MCF 10A (cell line): ENCODE data around the gene PLEKHJ1. TPM values are rescaled to one million over a fixed set of nuclear protein-coding genes. Genes with fewer than 3 reads are reported as not detected.

Experiments used
- BruUV-seq: library from RNA; stranded (reverse); fragments of 400-500 nt; replicated peaks from 2 replicates; lab custom pipeline; 2021; lab: Mats Ljungman, UMichigan
- CTCF ChIA-PET: fragments of 300-600 bp; sonication (Branson Sonifier 250); formaldehyde crosslinking; extraction: SDS; loops from one replicate; lab custom pipeline; 2021; ENCODE audit warnings: antibody characterized with exemption, inconsistent platforms; lab: Yijun Ruan, JAX
- POLR2A ChIA-PET: fragments of 300-600, 350-650 bp; sonication (Branson Sonifier 250); formaldehyde crosslinking; extraction: SDS; loops from one replicate; lab custom pipeline; 2020; ENCODE audit warnings: antibody characterized with exemption, inconsistent platforms; lab: Yijun Ruan, JAX
- DNase-seq: peaks from one replicate; pipeline ENCODE4 v3.0.0-alpha.2; 2018; ENCODE audit not compliant: unreplicated experiment
- H3K27ac Mint-ChIP-seq: one replicate; pipeline ENCODE4 v1.8.0; 2022; ENCODE audit warnings: mild to moderate bottlenecking, low read depth, mixed read lengths; ENCODE audit not compliant: unreplicated experiment
- H3K27me3 Mint-ChIP-seq: one replicate; pipeline ENCODE4 v1.8.0; 2022; ENCODE audit warnings: mixed read lengths; ENCODE audit not compliant: insufficient read depth, unreplicated experiment
- H3K36me3 Mint-ChIP-seq: one replicate; pipeline ENCODE4 v1.8.0; 2022; ENCODE audit warnings: mild to moderate bottlenecking, moderate library complexity, mixed read lengths; ENCODE audit not compliant: insufficient read depth, unreplicated experiment
- H3K4me1 Mint-ChIP-seq: one replicate; pipeline ENCODE4 v1.8.0; 2022; ENCODE audit warnings: mixed read lengths; ENCODE audit not compliant: insufficient read depth, unreplicated experiment
- H3K4me3 Mint-ChIP-seq: one replicate; pipeline ENCODE4 v1.8.0; 2022; ENCODE audit warnings: mild to moderate bottlenecking, moderate library complexity, mixed read lengths; ENCODE audit not compliant: unreplicated experiment
- H3K9me3 Mint-ChIP-seq: one replicate; pipeline ENCODE4 v1.8.0; 2022; ENCODE audit warnings: mixed read lengths; ENCODE audit not compliant: unreplicated experiment
- CTCF ChIP-seq: fragments of 200-600 bp; IDR thresholded peaks from one replicate; pipeline ENCODE4 v1.8.0; 2022; ENCODE audit warnings: antibody characterized with exemption, mild to moderate bottlenecking; ENCODE audit not compliant: unreplicated experiment
- intact Hi-C: fragments of 100-400 bp; cut with micrococcal nuclease; formaldehyde crosslinking; loops from 2 replicates; pipeline ENCODE4 v1.14.1; 2022
- total RNA-seq: library from RNA; stranded (reverse); gene quantifications from 2 replicates; pipeline ENCODE4 v1.2.3, GENCODE V29; 2022

PLEKHJ1 gene
- total RNA-seq, 1 experiment from 2014 or later, result 54.1 TPM

- Mint-ChIP-seq H3K9me3 (no peaks in the 10 kb centered on the region), H3K4me1 (no peaks in the 10 kb centered on the region), H3K36me3 (peaks cover 61% of the 10 kb centered on the region), H3K27ac (no peak overlapping the region), H3K27me3 (no peaks in the 10 kb centered on the region), H3K4me3 (no peak overlapping the region)
- TF ChIP-seq CTCF, result no peak
- ChIA-PET CTCF (interaction anchor here (0.5 to 0.6 kb wide), 2 partner anchors 205 to 385 kb away, joined by 3 read pairs; no protein-coding TSS in a partner anchor), POLR2A (interaction anchor here (0.6 kb wide), 1 partner anchor 17 kb away, joined by 3 read pairs; no protein-coding TSS in a partner anchor)
- DNase-seq, result no peak
- intact Hi-C loops, result no loop called here
- BruUV-seq, result no TSS peak
These were observed 12.7 kb downstream of the PLEKHJ1 start for GRCh38 chr19:2223391-2223790.

GRCh38 chr19:2221918-2222317 is 14.2 kb downstream of the PLEKHJ1 start:
- Mint-ChIP-seq H3K9me3 (no peaks in the 10 kb centered on the region), H3K36me3 (peaks cover 59% of the 10 kb centered on the region), H3K4me1 (no peaks in the 10 kb centered on the region), H3K27me3 (no peaks in the 10 kb centered on the region), H3K4me3 (no peak overlapping the region), H3K27ac (no peak overlapping the region)
- BruUV-seq, result no TSS peak
- POLR2A ChIA-PET, result no interaction called here
- no peak for DNase-seq
- intact Hi-C loops, result no loop called here
- CTCF ChIA-PET, result interaction anchor here (0.6 to 1.0 kb wide), 2 partner anchors 28 to 69 kb away, joined by 3 read pairs; no protein-coding TSS in a partner anchor
- TF ChIP-seq CTCF, result no peak

- Mint-ChIP-seq H3K27ac (no peak overlapping the region), H3K4me1 (no peaks in the 10 kb centered on the region), H3K4me3 (no peak overlapping the region), H3K36me3 (peaks cover 65% of the 10 kb centered on the region), H3K9me3 (no peaks in the 10 kb centered on the region), H3K27me3 (no peaks in the 10 kb centered on the region)
- POLR2A ChIA-PET, result interaction anchor here (0.7 kb wide), 1 partner anchor 46 kb away, joined by 3 read pairs; no protein-coding TSS in a partner anchor
- TF ChIP-seq CTCF, result no peak
- intact Hi-C loops, result no loop called here
- CTCF ChIA-PET, result interaction anchor here (0.6 to 1.0 kb wide), 2 partner anchors 28 to 68 kb away, joined by 3 read pairs; no protein-coding TSS in a partner anchor
- BruUV-seq, result no TSS peak
- DNase-seq, result no peak
These were observed 14.8 kb downstream of the PLEKHJ1 start for GRCh38 chr19:2221250-2221831.

GRCh38 chr19:2219726-2220125 is 16.4 kb downstream of the PLEKHJ1 start:
- no peak for DNase-seq
- peaks cover 68% of the 10 kb centered on the region for H3K36me3 Mint-ChIP-seq
- no peaks in the 10 kb centered on the region for H3K27me3 Mint-ChIP-seq
- no peak overlapping the region for H3K4me3 Mint-ChIP-seq
- H3K4me1 Mint-ChIP-seq, result no peaks in the 10 kb centered on the region
- no peak overlapping the region for H3K27ac Mint-ChIP-seq
- TF ChIP-seq CTCF, result no peak
- H3K9me3 Mint-ChIP-seq, result no peaks in the 10 kb centered on the region
- intact Hi-C loops, result no loop called here
- ChIA-PET POLR2A (no interaction called here), CTCF (no interaction called here)
- no TSS peak for BruUV-seq
